ENCODE results near the gene IFTAP.

- TF ChIP-seq FOXJ3 (CRISPR knock-in tag; IDR thresholded peaks at IDR 0.05; ENCODE audit: borderline replicate concordance), result no peak
- no peak for TF ChIP-seq ATF3 (CRISPR knock-in tag; conservative IDR thresholded peaks at IDR 0.05)
- TF ChIP-seq PRDM15 (CRISPR knock-in tag; IDR thresholded peaks at IDR 0.05), result no peak
- no peak for TF ChIP-seq TCF7 (CRISPR knock-in tag; IDR thresholded peaks at IDR 0.05; ENCODE audit: low read depth)
Measured at GRCh38 chr11:36693139-36693843, 99.0 kb downstream of the IFTAP start.
